HEK293 (cell line): Measurements from ENCODE around the gene PTTG2.

Source experiments
- ZNF138 ChIP-seq: fragments of 450-650 bp; formaldehyde crosslinking; IDR thresholded peaks from 2 replicates; pipeline ENCODE4 v1.5.1; 2016; ENCODE audit warnings: missing biosample characterization, missing genetic modification characterization, borderline replicate concordance
- TF ChIP-seq, protein P1 (sequence below): fragments of 450-650 bp; formaldehyde crosslinking; IDR thresholded peaks from 2 replicates; pipeline ENCODE4 v1.5.1; 2016; ENCODE audit warnings: missing biosample characterization, missing genetic modification characterization
- TF ChIP-seq, protein P2 (sequence below): fragments of 450-650 bp; formaldehyde crosslinking; IDR thresholded peaks from 2 replicates; pipeline ENCODE4 v1.5.1; 2016; ENCODE audit warnings: missing biosample characterization, missing genetic modification characterization

DNA sequence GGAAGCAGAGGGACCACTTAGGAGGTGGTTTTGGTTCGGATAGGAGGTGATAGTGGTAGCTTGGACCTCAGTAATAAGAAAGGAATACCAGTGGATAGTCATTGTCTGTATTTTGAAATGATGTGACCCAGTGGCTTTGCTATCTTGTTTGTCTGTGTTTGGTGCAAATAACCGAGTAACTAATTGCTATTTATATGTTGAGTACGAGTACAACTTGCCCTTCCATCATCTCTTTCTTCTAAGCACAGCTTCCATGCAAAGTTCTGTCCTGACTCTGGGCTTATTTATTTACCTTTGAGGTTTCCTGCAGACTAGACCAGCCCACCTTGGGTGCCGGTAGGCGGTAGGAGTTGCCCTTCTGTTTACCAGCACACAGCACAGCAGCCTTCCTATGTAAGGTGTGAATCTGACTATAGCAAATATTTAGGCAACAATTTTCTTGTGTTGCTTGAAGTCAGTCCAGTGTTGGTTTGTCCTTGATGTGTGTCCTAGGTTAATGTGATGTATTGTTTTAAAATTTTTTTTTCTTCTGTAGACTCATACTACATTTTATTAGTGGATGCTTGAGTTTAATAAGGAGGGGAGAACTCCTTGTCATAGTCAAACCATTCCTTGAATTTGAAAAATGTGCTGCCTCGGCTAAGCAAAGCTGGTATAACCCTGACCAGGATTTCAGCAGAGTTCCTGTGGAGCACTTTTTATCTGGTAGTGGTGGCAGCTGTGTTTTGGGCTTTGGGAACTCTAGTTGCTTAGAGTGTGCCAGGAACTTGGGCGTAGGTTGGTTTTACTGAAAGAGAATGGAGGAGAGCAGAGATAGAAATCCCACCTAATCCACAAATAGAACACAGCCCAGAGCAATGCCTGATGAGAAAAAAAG is 21.9 kb downstream of the PTTG2 start:
- TF ChIP-seq ZNF138 (tag by site-specific recombination) = no peak
- TF ChIP-seq, protein P1, sequence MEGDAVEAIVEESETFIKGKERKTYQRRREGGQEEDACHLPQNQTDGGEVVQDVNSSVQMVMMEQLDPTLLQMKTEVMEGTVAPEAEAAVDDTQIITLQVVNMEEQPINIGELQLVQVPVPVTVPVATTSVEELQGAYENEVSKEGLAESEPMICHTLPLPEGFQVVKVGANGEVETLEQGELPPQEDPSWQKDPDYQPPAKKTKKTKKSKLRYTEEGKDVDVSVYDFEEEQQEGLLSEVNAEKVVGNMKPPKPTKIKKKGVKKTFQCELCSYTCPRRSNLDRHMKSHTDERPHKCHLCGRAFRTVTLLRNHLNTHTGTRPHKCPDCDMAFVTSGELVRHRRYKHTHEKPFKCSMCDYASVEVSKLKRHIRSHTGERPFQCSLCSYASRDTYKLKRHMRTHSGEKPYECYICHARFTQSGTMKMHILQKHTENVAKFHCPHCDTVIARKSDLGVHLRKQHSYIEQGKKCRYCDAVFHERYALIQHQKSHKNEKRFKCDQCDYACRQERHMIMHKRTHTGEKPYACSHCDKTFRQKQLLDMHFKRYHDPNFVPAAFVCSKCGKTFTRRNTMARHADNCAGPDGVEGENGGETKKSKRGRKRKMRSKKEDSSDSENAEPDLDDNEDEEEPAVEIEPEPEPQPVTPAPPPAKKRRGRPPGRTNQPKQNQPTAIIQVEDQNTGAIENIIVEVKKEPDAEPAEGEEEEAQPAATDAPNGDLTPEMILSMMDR (tag by site-specific recombination) = no peak
- TF ChIP-seq, protein P2, sequence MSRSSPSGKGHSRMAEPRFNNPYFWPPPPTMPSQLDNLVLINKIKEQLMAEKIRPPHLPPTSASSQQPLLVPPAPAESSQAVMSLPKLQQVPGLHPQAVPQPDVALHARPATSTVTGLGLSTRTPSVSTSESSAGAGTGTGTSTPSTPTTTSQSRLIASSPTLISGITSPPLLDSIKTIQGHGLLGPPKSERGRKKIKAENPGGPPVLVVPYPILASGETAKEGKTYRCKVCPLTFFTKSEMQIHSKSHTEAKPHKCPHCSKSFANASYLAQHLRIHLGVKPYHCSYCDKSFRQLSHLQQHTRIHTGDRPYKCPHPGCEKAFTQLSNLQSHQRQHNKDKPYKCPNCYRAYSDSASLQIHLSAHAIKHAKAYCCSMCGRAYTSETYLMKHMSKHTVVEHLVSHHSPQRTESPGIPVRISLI (tag by site-specific recombination) = no peak
